Measurements from ENCODE around the gene EIF5B.

GRCh38 chr2:99448556-99448955, 111.4 kb downstream of the EIF5B start:
- TF ChIP-seq POLR2AphosphoS5 (IDR thresholded peaks at IDR 0.05; ENCODE audit: low read depth) (no peak), CTCF (IDR thresholded peaks at IDR 0.05; ENCODE audit: insufficient read depth, low read length) (no peak)
